ENCODE measurements around the gene CABLES1. TPM values are rescaled to one million over a fixed set of nuclear protein-coding genes. Genes with fewer than 3 reads are reported as not detected.

The CABLES1 gene
- total RNA-seq, 1 donor from 2014 or later = 50.9 TPM

DNA sequence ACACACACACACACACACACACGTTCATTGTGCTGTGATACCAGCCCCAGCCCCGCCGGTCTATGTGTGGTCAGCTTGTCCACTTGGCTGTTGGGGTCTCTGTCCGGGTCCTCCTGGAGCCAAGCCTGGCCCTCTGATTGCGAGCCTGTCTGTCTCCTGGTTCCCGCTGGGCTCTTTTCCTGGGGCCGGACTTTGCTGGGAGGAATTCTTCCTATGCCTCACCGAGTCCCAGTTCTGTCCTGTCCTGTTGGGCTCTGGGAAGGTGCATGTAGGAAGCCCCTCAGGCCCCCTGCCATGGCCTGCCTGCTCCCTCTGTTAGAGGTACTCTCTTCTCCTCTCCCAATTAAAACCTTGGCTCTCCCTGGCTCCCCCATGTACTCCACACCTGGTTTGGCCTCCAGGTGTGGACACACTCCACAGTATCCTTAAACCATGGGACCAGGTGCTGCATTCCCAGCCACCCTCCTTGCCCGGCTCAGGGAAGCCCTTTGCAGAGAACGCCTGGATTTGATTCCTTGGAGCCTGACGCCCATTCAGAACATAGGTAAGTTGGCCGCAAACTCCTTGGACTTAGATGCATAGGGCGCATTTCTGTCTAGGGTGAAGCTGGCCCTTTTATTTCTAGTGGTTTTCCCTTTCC lies 42.3 kb downstream of the CABLES1 start:
- DNase-seq (ENCODE audit: extremely low spot score, unreplicated experiment) = no peak
- Mint-ChIP-seq H3K27ac (ENCODE audit: unreplicated experiment) (no peak overlapping the region), H3K36me3 (ENCODE audit: unreplicated experiment) (peaks cover 4% of the 10 kb centered on the region), H3K4me3 (ENCODE audit: unreplicated experiment) (no peak overlapping the region), H3K27me3 (ENCODE audit: unreplicated experiment) (no peaks in the 10 kb centered on the region), H3K9me3 (ENCODE audit: unreplicated experiment) (no peaks in the 10 kb centered on the region), H3K4me1 (ENCODE audit: unreplicated experiment) (peaks cover 13% of the 10 kb centered on the region)
- no peak for TF ChIP-seq CTCF (IDR thresholded peaks at IDR 0.05)

GRCh38 chr18:23178201-23178600 lies 42.9 kb downstream of the CABLES1 start:
- Mint-ChIP-seq H3K27ac (ENCODE audit: unreplicated experiment) (no peak overlapping the region), H3K9me3 (ENCODE audit: unreplicated experiment) (no peaks in the 10 kb centered on the region), H3K36me3 (ENCODE audit: unreplicated experiment) (peaks cover 4% of the 10 kb centered on the region), H3K4me3 (ENCODE audit: unreplicated experiment) (no peak overlapping the region), H3K4me1 (ENCODE audit: unreplicated experiment) (peaks cover 13% of the 10 kb centered on the region), H3K27me3 (ENCODE audit: unreplicated experiment) (no peaks in the 10 kb centered on the region)
- no peak for DNase-seq (ENCODE audit: extremely low spot score, unreplicated experiment)
- TF ChIP-seq CTCF (IDR thresholded peaks at IDR 0.05) = no peak

DNA sequence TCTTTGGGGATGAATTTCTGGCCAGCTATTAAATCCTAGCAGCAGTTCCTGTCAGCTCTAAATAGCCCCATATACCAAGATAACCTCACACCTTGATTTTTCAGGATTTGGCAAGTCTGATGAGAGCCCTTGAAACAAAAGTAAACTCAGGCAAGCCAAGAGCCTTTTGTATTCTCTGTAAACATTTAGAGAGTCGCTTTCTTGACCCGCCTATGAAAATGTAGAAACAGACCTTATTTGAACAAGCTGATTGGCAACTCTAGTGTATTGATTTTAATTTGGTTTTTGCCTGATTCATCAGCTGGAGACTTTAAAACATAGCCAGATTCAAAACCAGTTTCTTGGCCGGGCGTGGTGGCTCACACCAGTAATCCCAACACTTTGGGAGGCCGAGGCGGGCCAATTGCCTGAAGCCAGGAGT lies 43.4 kb downstream of the CABLES1 start:
- no peak overlapping the region for H3K27ac Mint-ChIP-seq (ENCODE audit: unreplicated experiment)
- TF ChIP-seq CTCF (IDR thresholded peaks at IDR 0.05) = no peak
- no peak for DNase-seq (ENCODE audit: extremely low spot score, unreplicated experiment)
- no peaks in the 10 kb centered on the region for H3K9me3 Mint-ChIP-seq (ENCODE audit: unreplicated experiment)
- no peak overlapping the region for H3K4me3 Mint-ChIP-seq (ENCODE audit: unreplicated experiment)
- peaks cover 13% of the 10 kb centered on the region for H3K4me1 Mint-ChIP-seq (ENCODE audit: unreplicated experiment)
- peaks cover 4% of the 10 kb centered on the region for H3K36me3 Mint-ChIP-seq (ENCODE audit: unreplicated experiment)
- H3K27me3 Mint-ChIP-seq (ENCODE audit: unreplicated experiment) = no peaks in the 10 kb centered on the region

DNA sequence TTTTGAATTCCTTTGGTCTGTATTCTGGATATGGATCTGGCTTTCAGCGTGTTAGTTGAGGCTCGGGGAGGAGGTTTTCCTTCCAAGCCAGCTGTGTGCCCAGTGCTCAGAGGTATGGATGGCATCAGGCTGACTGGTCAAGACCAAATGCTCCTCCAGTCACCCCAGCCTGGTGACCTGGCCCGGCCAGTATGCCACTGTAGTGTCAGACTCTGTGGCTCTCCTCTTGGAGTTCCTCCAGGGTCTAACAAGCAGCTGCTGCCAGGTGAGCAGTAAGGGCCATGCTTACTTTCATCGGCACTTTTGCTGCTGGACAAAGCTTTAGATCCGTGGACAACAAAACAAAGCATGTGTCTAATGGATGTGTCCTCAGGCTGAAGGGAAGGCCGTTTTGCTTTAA lies 44.1 kb downstream of the CABLES1 start:
- Mint-ChIP-seq H3K36me3 (ENCODE audit: unreplicated experiment) (peaks cover 4% of the 10 kb centered on the region), H3K4me1 (ENCODE audit: unreplicated experiment) (peaks cover 13% of the 10 kb centered on the region), H3K27me3 (ENCODE audit: unreplicated experiment) (no peaks in the 10 kb centered on the region), H3K4me3 (ENCODE audit: unreplicated experiment) (no peak overlapping the region), H3K27ac (ENCODE audit: unreplicated experiment) (no peak overlapping the region), H3K9me3 (ENCODE audit: unreplicated experiment) (no peaks in the 10 kb centered on the region)
- TF ChIP-seq CTCF (IDR thresholded peaks at IDR 0.05) = no peak
- DNase-seq (ENCODE audit: extremely low spot score, unreplicated experiment) = no peak

DNA sequence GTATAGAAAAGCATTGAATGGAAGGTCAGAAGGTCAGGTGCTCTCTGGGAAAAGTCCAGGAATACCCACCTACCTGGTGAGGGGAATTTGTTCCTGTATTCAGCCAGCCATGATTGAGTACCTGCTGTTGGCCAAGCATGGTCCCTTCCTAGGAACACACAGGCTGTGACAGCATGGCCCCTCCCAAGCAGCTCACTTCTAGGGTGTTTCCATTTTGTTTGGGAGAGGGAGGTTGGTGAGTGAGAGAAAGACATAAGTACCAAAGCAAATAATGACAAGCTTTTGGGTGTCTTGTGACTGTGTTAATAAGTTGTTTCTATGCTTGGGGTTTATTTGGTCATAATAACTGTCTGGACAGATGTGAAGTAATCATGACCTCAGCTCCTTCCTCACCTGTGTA lies 46.3 kb downstream of the CABLES1 start:
- H3K36me3 Mint-ChIP-seq (ENCODE audit: unreplicated experiment) = no peaks in the 10 kb centered on the region
- peaks cover 13% of the 10 kb centered on the region for H3K4me1 Mint-ChIP-seq (ENCODE audit: unreplicated experiment)
- no peaks in the 10 kb centered on the region for H3K9me3 Mint-ChIP-seq (ENCODE audit: unreplicated experiment)
- no peak for TF ChIP-seq CTCF (IDR thresholded peaks at IDR 0.05)
- DNase-seq (ENCODE audit: extremely low spot score, unreplicated experiment) = no peak
- H3K4me3 Mint-ChIP-seq (ENCODE audit: unreplicated experiment) = no peak overlapping the region
- peak overlapping the region; percentile 27 for H3K27ac Mint-ChIP-seq (ENCODE audit: unreplicated experiment)
- H3K27me3 Mint-ChIP-seq (ENCODE audit: unreplicated experiment) = no peaks in the 10 kb centered on the region

Data from osteocyte (in vitro differentiated cells).